GM19324 (cell line): Measurements from ENCODE around the gene HDAC1.
"Not testable (repeated sequence)": the region's sequence is repeated elsewhere in the genome, so short reads cannot be mapped to it uniquely, and the experiment has no call there.

Source experiments
- ATAC-seq: cut with Tn5 transposase; IDR thresholded peaks from one replicate; pipeline ENCODE4 v1.9.1; 2021; ENCODE audit warnings: mild to moderate bottlenecking, moderate library complexity; ENCODE audit not compliant: unreplicated experiment, low FRiP score

The HDAC1 gene

GRCh38 chr1:32273391-32274208 lies 18.3 kb upstream of the HDAC1 start:
- ATAC-seq: no peak

GRCh38 chr1:32274646-32275340 lies 17.1 kb upstream of the HDAC1 start:
- ATAC-seq: no peak

GRCh38 chr1:32275424-32275823 lies 16.5 kb upstream of the HDAC1 start:
- ATAC-seq: no peak

- no peak for ATAC-seq
Observed at GRCh38 chr1:32276032-32276782, 15.7 kb upstream of the HDAC1 start.

- not testable (repeated sequence) for ATAC-seq
Observed at GRCh38 chr1:32284777-32285176, 7.1 kb upstream of the HDAC1 start.

- no peak for ATAC-seq
Observed at GRCh38 chr1:32285658-32286057, 6.2 kb upstream of the HDAC1 start.

- no peak for ATAC-seq
Observed at GRCh38 chr1:32286763-32287162, 5.1 kb upstream of the HDAC1 start.

- no peak for ATAC-seq
Observed at GRCh38 chr1:32289256-32289655, 2.6 kb upstream of the HDAC1 start.

- ATAC-seq: no peak
Observed at GRCh38 chr1:32291145-32291707, 657 bp upstream of the HDAC1 start.

- ATAC-seq: not testable (repeated sequence)
Observed at GRCh38 chr1:32298211-32298610, 6.3 kb downstream of the HDAC1 start.

GRCh38 chr1:32299327-32299726 lies 7.4 kb downstream of the HDAC1 start:
- ATAC-seq: no peak

- ATAC-seq: no peak
Observed at GRCh38 chr1:32303358-32303757, 11.5 kb downstream of the HDAC1 start.

GRCh38 chr1:32303997-32304622 lies 12.2 kb downstream of the HDAC1 start:
- ATAC-seq: no peak

- ATAC-seq: no peak
Observed at GRCh38 chr1:32305310-32305709, 13.4 kb downstream of the HDAC1 start.

- ATAC-seq: no peak
Observed at GRCh38 chr1:32307324-32307723, 15.4 kb downstream of the HDAC1 start.

GRCh38 chr1:32309960-32310359 lies 18.1 kb downstream of the HDAC1 start:
- no peak for ATAC-seq

GRCh38 chr1:32311709-32312393 lies 20.0 kb downstream of the HDAC1 start:
- ATAC-seq: no peak

- ATAC-seq: no peak
Observed at GRCh38 chr1:32316903-32317277, 25.0 kb downstream of the HDAC1 start.

GRCh38 chr1:32318127-32318869 lies 26.4 kb downstream of the HDAC1 start:
- no peak for ATAC-seq
